OCI-LY7 (cell line): ENCODE measurements around the gene SLC35F4. TPM values are rescaled to one million over a fixed set of nuclear protein-coding genes. Genes with fewer than 3 reads are reported as not detected.

Source experiments
- BruUV-seq: library from RNA; stranded (reverse); fragments of 400-500 nt; replicated peaks from 2 replicates; lab custom pipeline; 2021; lab: Mats Ljungman, UMichigan
- CTCF ChIA-PET: fragments of 300-600 bp; sonication (Branson Sonifier 250); formaldehyde crosslinking; loops from one replicate; lab custom pipeline; 2022; ENCODE audit warnings: antibody characterized with exemption; ENCODE audit not compliant: unreplicated experiment; lab: Charles Lee
- POLR2A ChIA-PET: fragments of 300-600 bp; sonication (Branson Sonifier 250); formaldehyde crosslinking; loops from one replicate; lab custom pipeline; 2022; ENCODE audit warnings: antibody characterized with exemption; lab: Charles Lee
- DNase-seq: peaks from one replicate; pipeline ENCODE4 v3.0.0-alpha.2; 2015; ENCODE audit warnings: low spot score
- H2AFZ ChIP-seq: fragments of 200-600 bp; sonication (generic), shearing (Covaris generic); 2 replicates; pipeline ENCODE4 v1.6.1; 2014; ENCODE audit warnings: mild to moderate bottlenecking, antibody characterized with exemption, low read length, moderate library complexity
- H3K27ac ChIP-seq: fragments of 200-600 bp; sonication (generic); 2 replicates; pipeline ENCODE4 v1.5.1; 2014; ENCODE audit warnings: mixed run types, low read depth, mild to moderate bottlenecking, moderate library complexity, low read length, inconsistent platforms; ENCODE audit not compliant: poor library complexity, severe bottlenecking
- H3K36me3 ChIP-seq: fragments of 200-600 bp; sonication (generic); 2 replicates; pipeline ENCODE4 v1.6.1; 2014; ENCODE audit warnings: mild to moderate bottlenecking, antibody characterized with exemption, low read length, moderate library complexity, mixed read lengths; ENCODE audit not compliant: insufficient read depth
- H3K4me1 ChIP-seq: fragments of 200-600 bp; sonication (generic); 2 replicates; pipeline ENCODE4 v1.5.1; 2014; ENCODE audit warnings: mild to moderate bottlenecking, low read length; ENCODE audit not compliant: insufficient read depth, poor library complexity, severe bottlenecking
- H3K4me2 ChIP-seq: fragments of 200-600 bp; sonication (generic); 2 replicates; pipeline ENCODE4 v1.6.1; 2014; ENCODE audit warnings: mild to moderate bottlenecking, low read length
- H3K4me3 ChIP-seq: fragments of 200-600 bp; sonication (generic); 2 replicates; pipeline ENCODE4 v1.5.1; 2014; ENCODE audit warnings: mild to moderate bottlenecking, low read depth, low read length; ENCODE audit not compliant: poor library complexity, severe bottlenecking
- H3K79me2 ChIP-seq: fragments of 200-600 bp; sonication (generic); 2 replicates; pipeline ENCODE4 v1.6.1; 2016; ENCODE audit warnings: low read depth, mild to moderate bottlenecking, low read length, moderate library complexity, mixed read lengths; ENCODE audit not compliant: insufficient read depth
- H3K9me2 ChIP-seq: fragments of 200-600 bp; sonication (generic); 2 replicates; pipeline ENCODE4 v1.6.1; 2016; ENCODE audit warnings: mild to moderate bottlenecking, low read length, mixed read lengths; ENCODE audit not compliant: insufficient read depth
- H3K9me3 ChIP-seq: fragments of 200-600 bp; sonication (generic); 2 replicates; pipeline ENCODE4 v1.6.1; 2014; ENCODE audit warnings: mild to moderate bottlenecking, mixed run types, low read length, mixed read lengths
- H4K20me1 ChIP-seq: fragments of 200-600 bp; sonication (generic); 2 replicates; pipeline ENCODE4 v1.6.1; 2014; ENCODE audit warnings: mild to moderate bottlenecking, antibody characterized with exemption, low read length, moderate library complexity, mixed read lengths; ENCODE audit not compliant: insufficient read depth
- CTCF ChIP-seq: fragments of 200-600 bp; sonication (generic); conservative IDR thresholded peaks from 2 replicates; pipeline ENCODE4 v1.5.1; 2014; ENCODE audit warnings: mild to moderate bottlenecking, antibody characterized with exemption, low read length, moderate library complexity, mixed read lengths
- EZH2phosphoT487 ChIP-seq: fragments of 200-600 bp; sonication (generic); IDR thresholded peaks from 2 replicates; pipeline ENCODE4 v1.6.1; 2018; ENCODE audit warnings: low read depth, borderline replicate concordance, mild to moderate bottlenecking, mixed run types, antibody characterized with exemption, low read length, moderate library complexity, mixed read lengths
- intact Hi-C: fragments of 100-400 bp; cut with micrococcal nuclease; formaldehyde crosslinking; loops from one replicate; pipeline ENCODE4 v1.10.0; 2022; ENCODE audit not compliant: unreplicated experiment
- total RNA-seq, 2 experiments: library from RNA; depleted of rRNA in 1 of 2; stranded (reverse); fragments of >200 nt in 1 of 2; shearing (Covaris generic) in 1 of 2; gene quantifications; 2 replicates each; pipeline ENCODE4 v1.2.3, GENCODE V29; 2014 to 2022

SLC35F4 gene
- total RNA-seq, 2 experiments from 2014 or later, result not detected

DNA sequence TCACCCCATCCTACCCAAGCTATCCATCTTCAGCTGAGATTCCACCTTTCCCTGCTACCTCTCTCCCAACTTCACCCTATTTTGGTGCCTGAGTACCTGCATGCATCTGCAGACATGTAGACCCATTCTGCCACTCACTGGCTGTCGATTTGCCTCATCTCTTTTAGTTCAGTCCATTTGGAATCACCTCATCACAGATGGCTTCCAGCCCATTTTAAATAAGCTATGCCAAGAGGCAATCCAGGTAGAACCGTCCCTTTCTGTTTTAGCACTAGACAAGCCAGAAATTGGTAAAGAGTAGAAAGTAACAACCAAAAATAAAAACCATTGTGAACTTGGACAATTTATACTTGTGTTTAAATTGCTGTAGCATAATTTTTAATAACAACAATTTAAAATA is 11.3 kb downstream of the SLC35F4 start:
- Histone ChIP-seq H3K4me2 (no peak overlapping the region), H3K4me1 (no peaks in the 10 kb centered on the region), H3K9me3 (no peaks in the 10 kb centered on the region), H4K20me1 (no peaks in the 10 kb centered on the region), H3K4me3 (no peak overlapping the region), H2AFZ (no peak overlapping the region), H3K79me2 (no peaks in the 10 kb centered on the region), H3K27ac (no peak overlapping the region), H3K36me3 (no peaks in the 10 kb centered on the region), H3K9me2 (no peaks in the 10 kb centered on the region)
- DNase-seq, result no peak
- ChIA-PET CTCF (no interaction called here), POLR2A (no interaction called here)
- no TSS peak for BruUV-seq
- no peak for TF ChIP-seq EZH2phosphoT487
- no peak for TF ChIP-seq CTCF
- intact Hi-C loops, result no loop called here

GRCh38 chr14:57851354-57851753 is 14.5 kb downstream of the SLC35F4 start:
- H3K27ac ChIP-seq, result no peak overlapping the region
- no peak overlapping the region for H3K4me2 ChIP-seq
- TF ChIP-seq EZH2phosphoT487 (no peak), CTCF (no peak)
- no peak overlapping the region for H2AFZ ChIP-seq
- no TSS peak for BruUV-seq
- no peaks in the 10 kb centered on the region for H3K36me3 ChIP-seq
- intact Hi-C loops, result no loop called here
- no peaks in the 10 kb centered on the region for H3K4me1 ChIP-seq
- H3K9me2 ChIP-seq, result no peaks in the 10 kb centered on the region
- no peaks in the 10 kb centered on the region for H3K79me2 ChIP-seq
- no peaks in the 10 kb centered on the region for H3K9me3 ChIP-seq
- H4K20me1 ChIP-seq, result no peaks in the 10 kb centered on the region
- ChIA-PET POLR2A (no interaction called here), CTCF (no interaction called here)
- H3K4me3 ChIP-seq, result no peak overlapping the region
- no peak for DNase-seq

DNA sequence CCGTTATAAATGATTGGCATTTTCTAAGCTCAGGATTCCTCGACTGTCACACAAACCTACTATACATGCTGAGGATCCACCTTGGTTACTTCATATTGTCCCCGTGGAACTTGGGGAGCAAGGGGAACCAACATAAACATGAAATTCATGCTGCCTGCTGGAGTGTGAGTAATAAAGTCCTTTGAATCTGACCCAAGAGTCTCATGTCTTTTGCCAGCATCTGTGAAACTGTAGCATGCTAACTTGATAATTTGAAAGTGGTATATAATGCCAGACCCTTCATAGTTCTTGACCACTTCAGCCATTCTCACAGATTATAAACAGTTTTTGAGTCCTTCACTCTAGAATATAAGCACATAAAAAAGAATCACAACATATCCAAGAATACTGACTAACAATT is 17.1 kb downstream of the SLC35F4 start:
- intact Hi-C loops, result no loop called here
- H3K4me2 ChIP-seq, result no peak overlapping the region
- no peaks in the 10 kb centered on the region for H3K4me1 ChIP-seq
- no peak overlapping the region for H3K4me3 ChIP-seq
- no peaks in the 10 kb centered on the region for H3K9me3 ChIP-seq
- no peak overlapping the region for H3K27ac ChIP-seq
- no peaks in the 10 kb centered on the region for H3K79me2 ChIP-seq
- POLR2A ChIA-PET, result interaction anchor here (1.1 kb wide), 1 partner anchor 8 kb away, joined by 3 read pairs; no protein-coding TSS in a partner anchor
- DNase-seq, result no peak
- no peaks in the 10 kb centered on the region for H3K36me3 ChIP-seq
- no peak for TF ChIP-seq CTCF
- no peak for TF ChIP-seq EZH2phosphoT487
- no peak overlapping the region for H2AFZ ChIP-seq
- H3K9me2 ChIP-seq, result no peaks in the 10 kb centered on the region
- no TSS peak for BruUV-seq
- CTCF ChIA-PET, result no interaction called here
- no peaks in the 10 kb centered on the region for H4K20me1 ChIP-seq
